Transverse colon (tissue), 4 donors: ENCODE data around the gene THAP8. TPM values are rescaled to one million over a fixed set of nuclear protein-coding genes. Genes with fewer than 3 reads are reported as not detected.
A peak's percentile ranks its signal among the peaks of the same experiment; 100 is the strongest.

Source experiments
- DNase-seq: peaks from one replicate; pipeline ENCODE4 v3.0.0-alpha.2; 2019
- H3K27ac ChIP-seq, 4 donors: fragments of 200-600 bp; sonication (generic); 2 replicates each; pipeline ENCODE4 v1.5.1; 2016 to 2018; ENCODE audit warnings: inconsistent platforms in 4 of 4
- H3K27me3 ChIP-seq: fragments of 200-600 bp; sonication (generic); 2 replicates; pipeline ENCODE4 v1.5.1; 2017; ENCODE audit warnings: inconsistent platforms
- H3K36me3 ChIP-seq, 4 donors: fragments of 200-600 bp; sonication (generic); 2 replicates each; pipeline ENCODE4 v1.5.1; 2017 to 2019; ENCODE audit warnings: inconsistent platforms in 4 of 4
- H3K4me1 ChIP-seq, 4 donors: fragments of 200-600 bp; sonication (generic); 2 replicates each; pipeline ENCODE4 v1.5.1; 2017 to 2020; ENCODE audit warnings: inconsistent platforms in 4 of 4
- H3K4me3 ChIP-seq, 4 donors: fragments of 200-600 bp; sonication (generic); 1 replicate in 1 of 4; 2 replicates in 3 of 4; pipeline versions ENCODE4 v1.5.1 to v1.6.1; 2017 to 2019; ENCODE audit warnings: inconsistent platforms in 4 of 4
- H3K9me3 ChIP-seq, 2 donors: fragments of 200-600 bp; sonication (generic); 2 replicates each; pipeline ENCODE4 v1.5.1; 2017 to 2019; ENCODE audit warnings: inconsistent platforms in 2 of 2
- EP300 ChIP-seq: sonication (generic); formaldehyde crosslinking; IDR thresholded peaks from one replicate; pipeline ENCODE4 v1.6.1; 2017; ENCODE audit warnings: antibody characterized with exemption, low read depth
- POLR2A ChIP-seq: fragments of 450-650 bp; IDR thresholded peaks from one replicate; pipeline ENCODE4 v1.6.1; 2016; ENCODE audit warnings: antibody characterized with exemption, mild to moderate bottlenecking, moderate library complexity
- POLR2AphosphoS5 ChIP-seq, 3 donors: sonication (generic); formaldehyde crosslinking; IDR thresholded peaks; one replicate each; pipeline ENCODE4 v1.6.1; 2016; ENCODE audit warnings: antibody characterized with exemption in 3 of 3
- WGBS, 2 donors: methylation state at CpG; one replicate each; pipeline ENCODE4 v1.1.5; 2018; ENCODE audit warnings: low coverage in 1 of 2; 5-methylcytosine and 5-hydroxymethylcytosine counted together
- in situ Hi-C, 4 donors: fragments of 200-750 bp; cut with MboI; loops; one replicate each; pipeline versions ENCODE4 v1.15.0 to v1.15.1; 2017; ENCODE audit warnings: low sequenced_read_pairs in 3 of 4, low pct_ligation_motif_present in 1 of 4, low pct_unique_long_range_greater_than_20kb in 1 of 4
- intact Hi-C: fragments of 100-400 bp; cut with DNase I; formaldehyde crosslinking; loops from one replicate; pipeline ENCODE4 v1.15.1; 2023; ENCODE audit warnings: low total_unique reads
- total RNA-seq, 4 donors: library from RNA; depleted of rRNA; stranded (reverse); fragments of >200 nt; gene quantifications; one replicate each; pipeline ENCODE4 v1.1.0, GENCODE V29; 2016
- TF ChIP-seq, protein P1 (sequence below), 5 experiments: fragments of 200-600 bp in 3 of 5; fragments of 450-650 bp in 2 of 5; sonication (generic) in 3 of 5; IDR thresholded peaks; 1 replicate in 2 of 5; 2 replicates in 3 of 5; pipeline ENCODE4 v1.5.1; 2016 to 2017; ENCODE audit warnings: antibody characterized with exemption in 5 of 5, inconsistent platforms in 3 of 5, mild to moderate bottlenecking in 2 of 5, moderate library complexity in 1 of 5

THAP8 gene
- total RNA-seq, 4 donors from 2014 or later: 9.5 to 64.1 (median 11.2) TPM; not detected in 1

DNA sequence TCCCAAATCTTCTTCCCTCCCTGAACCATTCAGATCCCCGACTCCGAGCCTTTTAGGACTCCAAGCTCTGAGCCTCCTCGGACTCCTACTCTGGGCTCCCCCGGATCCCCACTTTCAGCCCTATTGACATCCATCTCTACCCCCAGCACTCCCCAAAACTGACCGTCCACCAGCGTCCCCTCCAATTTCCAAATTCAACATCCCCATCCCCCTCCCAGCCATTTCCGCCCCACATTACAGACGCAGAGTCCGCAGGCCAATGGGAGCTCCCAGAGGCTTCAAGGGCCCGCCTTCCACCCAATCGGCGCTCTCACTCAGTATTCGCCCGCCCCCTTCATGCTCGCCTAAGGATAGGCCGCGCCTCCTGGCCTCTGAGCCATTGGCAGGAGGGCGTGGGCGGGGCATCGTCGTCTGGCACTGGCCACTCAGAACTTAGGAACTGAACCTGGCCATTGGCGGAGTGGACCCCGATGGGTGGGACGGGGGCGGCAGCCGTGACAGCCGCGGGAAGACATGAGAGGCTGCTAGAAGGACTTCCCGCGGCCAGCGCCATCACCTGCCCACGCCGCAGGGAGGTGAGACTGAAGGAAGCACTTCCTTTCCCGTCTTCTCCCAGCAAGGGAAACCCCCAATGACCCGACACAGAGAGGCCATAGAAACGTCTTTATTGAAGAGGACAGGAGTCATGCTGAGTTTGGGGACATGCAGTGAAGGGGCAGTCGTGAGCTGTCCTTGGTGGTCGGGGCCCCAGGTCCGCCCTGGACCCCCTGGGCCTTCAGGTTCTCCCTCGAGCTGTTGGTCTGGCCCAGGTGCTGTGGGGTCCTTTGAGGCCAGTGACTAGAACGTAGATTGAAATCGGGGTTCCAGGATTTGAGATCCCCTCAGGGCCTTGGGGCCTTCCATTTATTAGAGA is 39.8 kb downstream of the THAP8 start, which contains the start of gene ALKBH6:
Gene ALKBH6, minus strand, starts transcription at position 202 of the 913 bp plus-strand sequence. CDS start 816 bp downstream, outside the sequence.
- TF ChIP-seq, protein P1, sequence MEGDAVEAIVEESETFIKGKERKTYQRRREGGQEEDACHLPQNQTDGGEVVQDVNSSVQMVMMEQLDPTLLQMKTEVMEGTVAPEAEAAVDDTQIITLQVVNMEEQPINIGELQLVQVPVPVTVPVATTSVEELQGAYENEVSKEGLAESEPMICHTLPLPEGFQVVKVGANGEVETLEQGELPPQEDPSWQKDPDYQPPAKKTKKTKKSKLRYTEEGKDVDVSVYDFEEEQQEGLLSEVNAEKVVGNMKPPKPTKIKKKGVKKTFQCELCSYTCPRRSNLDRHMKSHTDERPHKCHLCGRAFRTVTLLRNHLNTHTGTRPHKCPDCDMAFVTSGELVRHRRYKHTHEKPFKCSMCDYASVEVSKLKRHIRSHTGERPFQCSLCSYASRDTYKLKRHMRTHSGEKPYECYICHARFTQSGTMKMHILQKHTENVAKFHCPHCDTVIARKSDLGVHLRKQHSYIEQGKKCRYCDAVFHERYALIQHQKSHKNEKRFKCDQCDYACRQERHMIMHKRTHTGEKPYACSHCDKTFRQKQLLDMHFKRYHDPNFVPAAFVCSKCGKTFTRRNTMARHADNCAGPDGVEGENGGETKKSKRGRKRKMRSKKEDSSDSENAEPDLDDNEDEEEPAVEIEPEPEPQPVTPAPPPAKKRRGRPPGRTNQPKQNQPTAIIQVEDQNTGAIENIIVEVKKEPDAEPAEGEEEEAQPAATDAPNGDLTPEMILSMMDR (IDR thresholded peaks at IDR 0.05): peak in 1 of 5 experiments; percentile 21
- TF ChIP-seq POLR2A (peak; percentile 39), EP300 (no peak), POLR2AphosphoS5 (IDR thresholded peaks at IDR 0.05) (peak; percentile 30 to 64 (median 58))
- in situ Hi-C loops (no loop called here), intact Hi-C loops (no loop called here)
- Histone ChIP-seq H3K27ac (peak within 1 kb of the TSS; percentile 83 to 91 (median 84)), H3K4me1 (peaks cover 10 to 23% (median 17%) of the 10 kb centered on the region in 4 donors), H3K36me3 (no peaks in the 10 kb centered on the region), H3K9me3 (no peaks in the 10 kb centered on the region), H3K27me3 (no peaks in the 10 kb centered on the region), H3K4me3 (peak within 1 kb of the TSS; percentile 67 to 73 (median 70))
- DNase-seq: peak; percentile 100
- WGBS, 2 donors: 0 to 2% methylated on average over 8 to 36 of the region's 42 CpGs

DNA sequence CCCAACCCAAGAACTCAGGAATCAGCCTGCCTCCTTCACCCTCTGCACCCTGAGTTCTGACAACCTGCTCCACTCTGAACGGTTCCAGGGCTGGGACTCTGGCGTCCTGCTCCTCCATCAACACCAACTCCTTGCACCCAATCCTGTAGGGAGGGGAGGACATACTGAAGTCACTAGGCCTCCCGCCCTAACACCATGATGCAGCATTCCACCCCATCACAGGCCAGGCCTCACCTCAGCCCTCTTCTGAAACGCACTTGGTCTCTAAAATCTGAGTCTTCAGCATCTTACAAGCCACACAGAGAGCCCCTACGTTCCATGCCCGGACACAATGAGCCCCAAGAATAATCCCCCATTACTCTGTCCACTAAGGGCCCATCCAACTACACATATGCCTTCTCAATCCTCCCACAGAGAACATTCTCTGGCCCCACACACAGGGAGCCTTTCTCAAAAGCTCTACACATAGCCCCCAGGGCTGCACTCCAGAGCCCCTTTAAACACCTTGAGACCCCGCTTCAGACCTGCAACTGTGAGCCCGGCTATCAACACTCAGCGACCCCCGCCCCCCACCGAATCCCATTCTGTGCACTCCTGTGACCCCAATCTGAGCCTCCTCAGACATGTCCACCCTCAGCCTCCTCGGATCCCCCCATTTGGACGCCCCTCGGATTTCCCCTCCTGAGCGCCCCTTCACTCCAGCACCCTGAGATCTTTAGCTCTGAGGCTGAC is 40.6 kb downstream of the THAP8 start:
- in situ Hi-C loops (no loop called here), intact Hi-C loops (no loop called here)
- no peak for DNase-seq
- no peaks in the 10 kb centered on the region for H3K36me3 ChIP-seq
- H3K27ac ChIP-seq: peak overlapping the region; percentile 83 to 91 (median 84)
- H3K27me3 ChIP-seq: no peaks in the 10 kb centered on the region
- H3K9me3 ChIP-seq: no peaks in the 10 kb centered on the region
- peak overlapping the region; percentile 67 to 73 (median 70) for H3K4me3 ChIP-seq
- no peak for TF ChIP-seq POLR2A
- TF ChIP-seq, protein P1 (IDR thresholded peaks at IDR 0.05): no peak
- TF ChIP-seq POLR2AphosphoS5 (IDR thresholded peaks at IDR 0.05): no peak
- TF ChIP-seq EP300: no peak
- WGBS, 2 donors: 5 to 32% methylated on average over 11 to 15 of the region's 15 CpGs
- peaks cover 16 to 30% (median 23%) of the 10 kb centered on the region in 4 donors for H3K4me1 ChIP-seq

DNA sequence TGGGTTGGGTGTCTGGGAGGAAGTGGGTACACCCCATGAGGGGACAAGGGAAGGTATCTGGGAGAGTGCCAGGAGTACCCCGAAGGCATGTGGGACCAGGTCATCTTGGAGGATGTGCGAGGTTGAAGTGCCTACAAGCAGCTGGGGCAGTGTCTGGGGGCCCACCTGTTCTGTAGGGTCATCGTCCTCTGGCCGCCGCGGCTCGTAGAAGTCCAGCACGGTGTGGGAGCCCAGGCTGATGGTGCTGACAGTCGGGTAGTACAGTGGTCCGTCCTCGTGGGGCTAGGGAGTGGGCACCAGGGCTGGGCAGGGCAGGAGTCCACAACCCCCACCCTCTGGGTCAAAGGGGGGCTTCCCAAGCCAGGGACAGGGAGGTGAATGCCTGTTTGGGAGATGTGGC is 43.7 kb downstream of the THAP8 start:
- intact Hi-C loops: no loop called here

More for the DNA sequence above, 43.7 kb downstream of the THAP8 start:
- no peaks in the 10 kb centered on the region for H3K36me3 ChIP-seq
- in situ Hi-C loops: no loop called here
- TF ChIP-seq POLR2A: no peak
- no peak for TF ChIP-seq EP300
- no peak for TF ChIP-seq POLR2AphosphoS5 (IDR thresholded peaks at IDR 0.05)
- TF ChIP-seq, protein P1 (IDR thresholded peaks at IDR 0.05): no peak
- peaks cover 17 to 31% (median 23%) of the 10 kb centered on the region in 4 donors for H3K4me1 ChIP-seq
- DNase-seq: no peak
- H3K4me3 ChIP-seq: no peak overlapping the region
- H3K9me3 ChIP-seq: no peaks in the 10 kb centered on the region
- no peaks in the 10 kb centered on the region for H3K27me3 ChIP-seq
- 94% methylated on average over 11 of the region's 11 CpGs; no CpG with 5 or more reads in 1 of the 2 donors for WGBS, 2 donors
- H3K27ac ChIP-seq: no peak overlapping the region
